DOHH2 (cell line): ENCODE results near the gene BAIAP2L1.

Source experiments
- H3F3A ChIP-seq: fragments of 200-600 bp; sonication (generic), shearing (Covaris generic); 2 replicates; pipeline ENCODE4 v1.6.0; 2016; ENCODE audit warnings: antibody characterized with exemption, mild to moderate bottlenecking; ENCODE audit not compliant: control insufficient read depth, insufficient read depth
- H3K27ac ChIP-seq: fragments of 200-600 bp; sonication (generic); 2 replicates; pipeline ENCODE4 v1.5.1; 2014; ENCODE audit warnings: low read depth, mild to moderate bottlenecking, low read length, moderate library complexity
- H3K27me3 ChIP-seq: fragments of 200-600 bp; sonication (generic); 2 replicates; pipeline ENCODE4 v1.6.1; 2014; ENCODE audit warnings: mild to moderate bottlenecking, low read length, mixed read lengths; ENCODE audit not compliant: control insufficient read depth
- H3K36me3 ChIP-seq: fragments of 200-600 bp; sonication (generic); 2 replicates; pipeline ENCODE4 v1.6.1; 2014; ENCODE audit warnings: mild to moderate bottlenecking, low read length, moderate library complexity, mixed read lengths; ENCODE audit not compliant: control insufficient read depth
- H3K4me1 ChIP-seq: fragments of 200-600 bp; sonication (generic); 2 replicates; pipeline ENCODE4 v1.6.1; 2014; ENCODE audit warnings: mild to moderate bottlenecking, low read length, mixed read lengths; ENCODE audit not compliant: control insufficient read depth
- H3K4me2 ChIP-seq: fragments of 200-600 bp; sonication (generic); 2 replicates; pipeline ENCODE4 v1.6.0; 2014; ENCODE audit warnings: mild to moderate bottlenecking, low read length, moderate library complexity
- H3K4me3 ChIP-seq: fragments of 200-600 bp; sonication (generic); 2 replicates; pipeline ENCODE4 v1.5.1; 2014; ENCODE audit warnings: mild to moderate bottlenecking, low read length, mixed read lengths
- H3K79me2 ChIP-seq: fragments of 200-600 bp; sonication (generic); 2 replicates; pipeline ENCODE4 v1.6.1; 2014; ENCODE audit warnings: mild to moderate bottlenecking, low read length, mixed read lengths; ENCODE audit not compliant: control insufficient read depth
- H3K9me2 ChIP-seq: fragments of 200-600 bp; sonication (generic); replicated peaks from 2 replicates; pipeline ENCODE4 v1.6.1; 2014; ENCODE audit warnings: mild to moderate bottlenecking, low read length, mixed read lengths; ENCODE audit not compliant: control insufficient read depth
- H3K9me3 ChIP-seq: fragments of 200-600 bp; sonication (generic); 2 replicates; pipeline ENCODE4 v1.6.1; 2014; ENCODE audit warnings: antibody characterized with exemption, low read length, mixed read lengths; ENCODE audit not compliant: control insufficient read depth, insufficient read depth
- H4K20me1 ChIP-seq: fragments of 200-600 bp; sonication (generic); 2 replicates; pipeline ENCODE4 v1.6.0; 2014; ENCODE audit warnings: low read depth, mild to moderate bottlenecking, antibody characterized with exemption, low read length, moderate library complexity; ENCODE audit not compliant: control insufficient read depth, insufficient read depth
- EZH2phosphoT487 ChIP-seq: fragments of 200-600 bp; sonication (generic); IDR thresholded peaks from 2 replicates; pipeline ENCODE4 v1.6.1; 2017; ENCODE audit warnings: borderline replicate concordance, mild to moderate bottlenecking, antibody characterized with exemption, low read length, moderate library complexity, mixed read lengths
- TF ChIP-seq, protein P1 (sequence below): fragments of 200-600 bp; sonication (generic); IDR thresholded peaks from one replicate; pipeline ENCODE4 v1.5.1; 2014; ENCODE audit warnings: antibody characterized with exemption, mild to moderate bottlenecking, low read depth, low read length; ENCODE audit not compliant: poor library complexity, severe bottlenecking

Gene BAIAP2L1

DNA sequence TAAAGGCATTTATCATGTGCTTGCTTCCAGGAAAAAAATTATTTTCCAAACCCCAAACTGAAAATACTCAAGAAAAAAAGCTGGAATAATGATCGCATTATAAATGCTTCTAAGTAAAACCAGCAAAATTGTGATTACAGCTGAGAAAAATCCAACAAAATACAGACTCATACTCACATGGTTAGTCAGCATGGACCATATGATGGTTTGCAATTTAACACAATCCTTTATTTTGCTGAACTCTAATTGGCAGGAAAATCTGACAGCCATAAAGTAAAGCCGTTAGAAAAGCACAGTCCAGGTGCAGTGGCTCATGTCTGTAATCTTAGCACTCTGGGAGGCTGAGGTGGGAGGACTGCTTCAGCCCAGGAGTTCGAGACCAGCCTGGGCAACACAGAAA, 59.8 kb downstream of the BAIAP2L1 start:
- H3K4me3 ChIP-seq, result no peak overlapping the region
- H3K79me2 ChIP-seq, result no peaks in the 10 kb centered on the region
- H3K4me2 ChIP-seq, result no peak overlapping the region
- TF ChIP-seq EZH2phosphoT487, result no peak
- TF ChIP-seq, protein P1, sequence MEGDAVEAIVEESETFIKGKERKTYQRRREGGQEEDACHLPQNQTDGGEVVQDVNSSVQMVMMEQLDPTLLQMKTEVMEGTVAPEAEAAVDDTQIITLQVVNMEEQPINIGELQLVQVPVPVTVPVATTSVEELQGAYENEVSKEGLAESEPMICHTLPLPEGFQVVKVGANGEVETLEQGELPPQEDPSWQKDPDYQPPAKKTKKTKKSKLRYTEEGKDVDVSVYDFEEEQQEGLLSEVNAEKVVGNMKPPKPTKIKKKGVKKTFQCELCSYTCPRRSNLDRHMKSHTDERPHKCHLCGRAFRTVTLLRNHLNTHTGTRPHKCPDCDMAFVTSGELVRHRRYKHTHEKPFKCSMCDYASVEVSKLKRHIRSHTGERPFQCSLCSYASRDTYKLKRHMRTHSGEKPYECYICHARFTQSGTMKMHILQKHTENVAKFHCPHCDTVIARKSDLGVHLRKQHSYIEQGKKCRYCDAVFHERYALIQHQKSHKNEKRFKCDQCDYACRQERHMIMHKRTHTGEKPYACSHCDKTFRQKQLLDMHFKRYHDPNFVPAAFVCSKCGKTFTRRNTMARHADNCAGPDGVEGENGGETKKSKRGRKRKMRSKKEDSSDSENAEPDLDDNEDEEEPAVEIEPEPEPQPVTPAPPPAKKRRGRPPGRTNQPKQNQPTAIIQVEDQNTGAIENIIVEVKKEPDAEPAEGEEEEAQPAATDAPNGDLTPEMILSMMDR, result no peak
- 0 out of 2 replicates have a peak, but pooled peaks cover 2% of the 10 kb centered on the region for H3F3A ChIP-seq
- no peaks in the 10 kb centered on the region for H3K27me3 ChIP-seq
- H3K9me2 ChIP-seq, result no peaks in the 10 kb centered on the region
- H4K20me1 ChIP-seq, result no peaks in the 10 kb centered on the region
- no peaks in the 10 kb centered on the region for H3K36me3 ChIP-seq
- H3K27ac ChIP-seq, result no peak overlapping the region
- no peaks in the 10 kb centered on the region for H3K9me3 ChIP-seq
- peaks cover 41% of the 10 kb centered on the region for H3K4me1 ChIP-seq

DNA sequence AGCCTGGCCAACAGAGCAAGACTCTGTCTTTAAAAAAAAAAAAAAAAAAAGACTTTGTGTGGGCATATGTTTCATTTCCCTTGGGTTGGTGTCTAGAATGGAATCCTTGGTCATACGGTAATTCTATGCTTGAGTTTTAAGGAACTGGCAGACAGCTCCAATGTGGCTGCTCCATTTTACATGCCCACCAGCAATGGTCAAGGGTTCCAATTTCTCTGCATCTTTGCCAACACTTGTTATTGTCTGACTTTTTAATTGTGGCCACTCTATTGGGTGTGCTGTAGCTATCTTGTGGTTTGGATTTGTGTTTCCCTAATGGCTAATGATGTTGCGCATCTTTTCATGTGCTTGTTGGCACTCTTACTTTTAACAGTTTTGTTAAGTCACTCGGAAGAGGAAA, 61.8 kb downstream of the BAIAP2L1 start:
- Histone ChIP-seq H3K27me3 (no peaks in the 10 kb centered on the region), H3K9me2 (no peaks in the 10 kb centered on the region), H4K20me1 (no peaks in the 10 kb centered on the region), H3F3A (peaks cover 2% of the 10 kb centered on the region; the same call in 1 of the 2 replicates), H3K79me2 (no peaks in the 10 kb centered on the region), H3K4me1 (peaks cover 39% of the 10 kb centered on the region), H3K36me3 (no peaks in the 10 kb centered on the region), H3K4me2 (no peak overlapping the region), H3K27ac (no peak overlapping the region), H3K9me3 (no peaks in the 10 kb centered on the region), H3K4me3 (no peak overlapping the region)
- TF ChIP-seq, protein P1, result no peak
- TF ChIP-seq EZH2phosphoT487, result no peak

DNA sequence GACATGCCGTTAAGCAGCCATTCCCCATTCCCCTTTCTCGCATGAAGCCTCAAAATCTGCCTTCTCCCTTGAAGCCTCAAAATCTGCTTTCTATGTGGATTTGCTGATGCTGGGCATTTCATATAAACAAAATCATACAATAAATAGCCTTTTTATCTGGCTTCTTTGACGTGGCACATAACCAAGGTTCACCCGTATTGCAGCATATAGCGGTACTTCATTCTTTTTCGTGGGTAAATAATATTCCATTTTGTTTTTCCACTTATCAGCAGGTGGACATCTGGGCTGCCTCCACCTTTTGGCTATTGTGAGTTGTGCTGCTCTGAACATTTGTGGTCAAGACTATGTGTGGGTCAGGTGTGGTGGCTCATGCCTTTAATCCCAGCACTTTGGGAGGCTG, 62.4 kb downstream of the BAIAP2L1 start:
- Histone ChIP-seq H3K27me3 (no peaks in the 10 kb centered on the region), H4K20me1 (no peaks in the 10 kb centered on the region), H3K4me3 (no peak overlapping the region), H3K27ac (no peak overlapping the region), H3K4me1 (peaks cover 36% of the 10 kb centered on the region), H3K9me2 (no peaks in the 10 kb centered on the region), H3K36me3 (no peaks in the 10 kb centered on the region), H3F3A (peaks cover 5% of the 10 kb centered on the region; the same call in 1 of the 2 replicates), H3K79me2 (no peaks in the 10 kb centered on the region), H3K4me2 (no peak overlapping the region), H3K9me3 (no peaks in the 10 kb centered on the region)
- TF ChIP-seq, protein P1, result no peak
- no peak for TF ChIP-seq EZH2phosphoT487
